Tibial artery (tissue), 4 donors: Measurements from ENCODE around the gene EDN2.

Experiments used
- DNase-seq, 2 donors: peaks; one replicate each; pipeline ENCODE4 v3.0.0-alpha.2; 2019
- H3K27ac ChIP-seq, 2 donors: fragments of 200-600 bp; sonication (generic) in 1 of 2; 1 replicate in 1 of 2; 2 replicates in 1 of 2; pipeline ENCODE4 v1.5.1; 2018 to 2019; ENCODE audit warnings: mild to moderate bottlenecking in 1 of 2
- H3K27me3 ChIP-seq, 2 donors: fragments of 200-600 bp; sonication (generic) in 1 of 2; one replicate each; pipeline versions ENCODE4 v1.5.1 to v1.6.0; 2016 to 2019
- H3K36me3 ChIP-seq, 3 donors: fragments of 200-600 bp; sonication (generic) in 2 of 3; one replicate each; pipeline ENCODE4 v1.5.1; 2016 to 2019; ENCODE audit warnings: mild to moderate bottlenecking in 2 of 3
- H3K4me1 ChIP-seq, 4 donors: fragments of 200-600 bp; sonication (generic) in 2 of 4; 1 replicate in 3 of 4; 2 replicates in 1 of 4; pipeline ENCODE4 v1.5.1; 2016 to 2019
- H3K4me3 ChIP-seq, 2 donors: fragments of 200-600 bp; sonication (generic) in 1 of 2; 1 replicate in 1 of 2; 2 replicates in 1 of 2; pipeline ENCODE4 v1.5.1; 2018 to 2019; ENCODE audit warnings: mild to moderate bottlenecking in 2 of 2
- H3K9me3 ChIP-seq, 3 donors: fragments of 200-600 bp; sonication (generic) in 1 of 3; one replicate each; pipeline ENCODE4 v1.5.1; 2016 to 2019
- intact Hi-C: fragments of 100-400 bp; cut with DNase I; formaldehyde crosslinking; loops from one replicate; pipeline ENCODE4 v1.15.0; 2023; ENCODE audit warnings: low total_unique reads
- TF ChIP-seq, protein P1 (sequence below), 2 experiments: fragments of 200-600 bp in 1 of 2; fragments of 450-650 bp in 1 of 2; IDR thresholded peaks; one replicate each; pipeline ENCODE4 v1.5.1; 2017 to 2019; ENCODE audit warnings: antibody characterized with exemption in 2 of 2, mild to moderate bottlenecking in 1 of 2, moderate library complexity in 1 of 2

Gene EDN2

DNA sequence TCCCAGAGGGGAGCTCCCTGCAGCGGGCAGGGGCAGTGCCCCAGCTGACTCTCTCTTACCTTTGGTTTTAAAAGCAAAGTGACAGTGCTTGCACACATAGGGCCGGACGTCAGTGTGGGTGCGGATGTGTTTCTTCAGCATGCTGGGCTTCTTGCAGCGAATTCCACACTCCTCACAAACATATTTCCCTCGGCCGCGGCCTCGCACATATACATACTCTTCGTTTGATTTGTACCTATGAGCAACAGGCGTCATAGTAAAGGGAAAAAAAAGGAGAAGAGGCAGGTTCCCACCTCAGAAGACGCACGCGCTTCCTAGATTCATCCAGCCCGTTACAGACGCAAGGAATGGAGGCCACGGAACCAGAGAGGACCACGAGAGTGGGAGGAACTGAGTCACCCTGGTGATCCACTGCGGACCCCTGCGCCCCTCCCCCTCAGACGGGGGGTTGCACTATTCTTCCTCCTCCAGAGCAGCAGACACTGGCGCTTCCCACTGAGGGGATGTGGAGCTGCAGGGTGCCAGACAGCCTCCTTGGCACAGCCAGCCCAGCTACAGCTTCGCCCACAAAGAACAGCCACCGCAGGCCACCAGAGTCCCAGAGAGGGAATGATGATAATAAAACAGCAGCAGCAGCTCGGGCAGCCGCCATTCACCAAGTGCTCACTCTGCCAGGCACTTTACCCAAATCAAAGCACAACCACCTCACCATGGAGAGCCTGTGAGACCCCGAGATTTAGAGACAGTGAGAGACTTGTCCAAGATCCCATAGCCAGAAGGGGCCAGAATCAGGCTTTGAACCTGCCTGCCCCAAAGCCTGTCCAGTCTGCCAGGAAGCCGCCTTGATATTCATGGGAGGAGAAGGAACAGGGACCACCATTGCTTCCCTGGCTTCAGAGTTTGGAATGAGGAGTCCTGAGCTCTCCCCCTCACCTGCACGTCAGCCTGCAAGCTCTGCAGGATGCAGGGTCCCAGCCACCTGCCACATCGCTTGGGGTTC lies 40.5 kb upstream of the EDN2 start:
- no peak for DNase-seq
- Histone ChIP-seq H3K4me1 (no peaks in the 10 kb centered on the region), H3K27ac (no peak overlapping the region), H3K36me3 (peaks cover 0 to 20% (median 0%) of the 10 kb centered on the region in 3 donors), H3K4me3 (no peak overlapping the region), H3K9me3 (no peaks in the 10 kb centered on the region), H3K27me3 (no peaks in the 10 kb centered on the region)
- intact Hi-C loops, result no loop called here
- TF ChIP-seq, protein P1, sequence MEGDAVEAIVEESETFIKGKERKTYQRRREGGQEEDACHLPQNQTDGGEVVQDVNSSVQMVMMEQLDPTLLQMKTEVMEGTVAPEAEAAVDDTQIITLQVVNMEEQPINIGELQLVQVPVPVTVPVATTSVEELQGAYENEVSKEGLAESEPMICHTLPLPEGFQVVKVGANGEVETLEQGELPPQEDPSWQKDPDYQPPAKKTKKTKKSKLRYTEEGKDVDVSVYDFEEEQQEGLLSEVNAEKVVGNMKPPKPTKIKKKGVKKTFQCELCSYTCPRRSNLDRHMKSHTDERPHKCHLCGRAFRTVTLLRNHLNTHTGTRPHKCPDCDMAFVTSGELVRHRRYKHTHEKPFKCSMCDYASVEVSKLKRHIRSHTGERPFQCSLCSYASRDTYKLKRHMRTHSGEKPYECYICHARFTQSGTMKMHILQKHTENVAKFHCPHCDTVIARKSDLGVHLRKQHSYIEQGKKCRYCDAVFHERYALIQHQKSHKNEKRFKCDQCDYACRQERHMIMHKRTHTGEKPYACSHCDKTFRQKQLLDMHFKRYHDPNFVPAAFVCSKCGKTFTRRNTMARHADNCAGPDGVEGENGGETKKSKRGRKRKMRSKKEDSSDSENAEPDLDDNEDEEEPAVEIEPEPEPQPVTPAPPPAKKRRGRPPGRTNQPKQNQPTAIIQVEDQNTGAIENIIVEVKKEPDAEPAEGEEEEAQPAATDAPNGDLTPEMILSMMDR (IDR thresholded peaks at IDR 0.05), result no peak

DNA sequence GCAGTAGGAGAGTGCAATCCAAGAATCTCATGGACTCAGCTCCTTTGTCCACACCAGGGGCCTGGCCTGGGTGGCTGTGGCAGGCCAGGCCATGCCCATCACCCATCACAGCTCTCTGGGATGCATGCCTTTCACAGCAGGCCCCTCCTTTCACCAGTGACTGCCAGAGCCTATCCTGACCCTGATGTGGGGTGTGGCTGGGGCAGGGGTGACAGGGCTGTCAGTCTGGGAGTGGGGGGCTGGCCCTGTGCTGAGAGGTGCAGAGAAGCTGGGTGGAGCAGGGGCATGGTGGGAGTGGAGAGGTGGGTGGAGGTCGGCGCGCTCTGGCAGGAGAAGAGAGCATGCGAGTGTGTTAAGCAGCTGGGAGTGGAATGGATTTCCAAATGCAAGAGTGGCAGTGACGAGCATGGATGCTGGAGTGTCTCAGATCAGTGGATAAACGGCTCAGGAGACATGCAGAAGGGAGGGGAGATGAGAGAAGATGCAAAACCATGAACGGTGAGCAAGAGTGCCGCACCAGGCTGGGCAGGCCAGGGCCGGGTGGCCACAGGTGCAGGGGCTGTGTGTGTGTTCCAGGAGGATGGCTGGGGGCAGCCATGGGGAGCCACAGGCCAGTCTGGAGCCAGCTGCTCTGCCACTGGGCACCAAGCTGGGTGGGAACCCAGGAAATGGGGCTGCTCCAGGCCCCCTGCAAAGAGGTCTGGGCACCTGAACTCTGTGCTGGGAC lies 39.6 kb upstream of the EDN2 start:
- Histone ChIP-seq H3K4me3 (no peak overlapping the region), H3K9me3 (no peaks in the 10 kb centered on the region), H3K4me1 (no peaks in the 10 kb centered on the region), H3K36me3 (peaks cover 0 to 20% (median 0%) of the 10 kb centered on the region in 3 donors), H3K27ac (no peak overlapping the region), H3K27me3 (no peaks in the 10 kb centered on the region)
- TF ChIP-seq, protein P1 (IDR thresholded peaks at IDR 0.05), result no peak
- intact Hi-C loops, result no loop called here
- DNase-seq, result no peak

DNA sequence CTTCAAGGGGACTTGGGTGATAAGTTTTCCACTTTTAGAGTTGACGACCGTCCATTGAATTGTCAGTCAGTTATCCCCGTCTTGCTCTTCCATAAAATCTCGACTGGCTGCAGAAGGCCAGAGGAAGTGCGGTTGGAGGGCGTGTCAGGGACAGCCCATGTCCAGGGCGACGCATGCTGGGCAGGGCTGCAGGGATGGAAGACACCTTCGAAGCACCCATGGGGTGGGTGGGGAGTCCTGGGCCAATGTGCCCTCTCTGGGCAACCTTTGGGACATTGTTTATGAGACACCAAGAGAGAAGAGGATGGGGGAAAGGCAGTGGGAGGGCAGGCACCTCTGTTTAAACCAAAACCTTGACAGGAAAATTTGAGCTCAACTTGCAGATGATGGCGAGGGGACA lies 38.6 kb upstream of the EDN2 start:
- Histone ChIP-seq H3K27ac (no peak overlapping the region), H3K4me1 (no peaks in the 10 kb centered on the region), H3K27me3 (no peaks in the 10 kb centered on the region), H3K9me3 (no peaks in the 10 kb centered on the region), H3K4me3 (no peak overlapping the region), H3K36me3 (peaks cover 0 to 20% (median 0%) of the 10 kb centered on the region in 3 donors)
- intact Hi-C loops, result no loop called here
- DNase-seq, result no peak
- TF ChIP-seq, protein P1 (IDR thresholded peaks at IDR 0.05), result no peak

DNA sequence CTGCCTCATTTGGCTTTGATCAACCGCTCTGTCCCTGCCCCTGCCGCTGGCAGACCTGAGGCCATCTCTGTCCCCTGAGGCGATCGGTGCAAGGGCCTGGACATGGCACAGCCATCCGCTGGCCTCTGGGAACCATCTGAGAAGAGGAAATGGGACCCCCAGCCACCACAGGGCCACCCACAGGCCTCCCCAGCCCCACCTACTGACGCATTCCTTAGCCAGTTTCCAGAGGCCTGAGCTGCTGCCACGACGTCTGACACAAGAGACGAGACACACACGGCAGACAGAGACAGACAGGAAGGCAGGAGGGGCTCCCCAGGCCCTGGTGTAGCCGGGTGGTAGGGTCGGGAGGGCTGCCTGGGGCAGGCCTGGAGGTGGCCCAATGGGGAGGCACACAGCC lies 37.3 kb upstream of the EDN2 start:
- TF ChIP-seq, protein P1 (IDR thresholded peaks at IDR 0.05), result no peak

DNA sequence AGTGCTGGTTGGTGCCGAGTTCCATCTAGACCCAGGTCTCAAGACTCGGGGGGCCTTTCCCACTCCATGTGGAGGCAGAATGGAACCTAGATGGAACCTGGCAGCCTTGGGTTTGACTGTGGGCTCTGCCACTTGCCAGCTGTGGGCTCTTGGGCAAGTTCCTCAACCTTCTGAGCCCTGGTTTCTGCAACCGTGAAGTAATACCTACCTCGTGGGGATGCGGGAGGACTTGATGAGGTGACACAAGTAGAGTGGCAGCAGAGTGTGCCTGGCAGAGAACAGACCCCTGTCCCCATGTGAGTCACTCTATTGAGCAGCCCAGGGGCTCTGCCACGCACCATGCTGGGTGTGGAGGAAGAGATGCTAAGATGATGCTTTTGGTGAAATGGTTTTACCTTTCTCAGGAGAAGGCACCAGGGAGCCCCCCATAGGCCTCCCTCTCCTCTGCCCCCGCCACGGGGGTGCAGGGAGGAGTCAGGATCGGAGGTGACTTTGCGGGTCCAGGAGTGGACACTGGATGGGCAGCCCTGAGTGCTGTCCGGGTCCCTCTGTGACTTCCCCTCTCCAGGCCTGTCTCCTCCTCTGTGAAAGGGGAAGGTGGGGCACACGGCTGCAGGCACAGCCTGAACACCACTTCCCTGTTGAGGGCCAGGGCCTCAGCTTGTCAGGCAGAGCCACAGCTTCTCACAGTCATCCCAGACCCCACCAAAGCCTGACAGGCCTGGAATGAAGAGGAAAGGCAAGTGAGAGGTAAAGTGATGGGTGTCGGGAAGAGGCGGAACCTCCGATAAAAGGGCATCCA lies 36.7 kb upstream of the EDN2 start:
- H3K4me1 ChIP-seq, result peaks cover 6 to 10% (median 8%) of the 10 kb centered on the region in 4 donors

More for the DNA sequence above, 37.3 kb upstream of the EDN2 start:
- H3K36me3 ChIP-seq, result peaks cover 0 to 20% (median 0%) of the 10 kb centered on the region in 3 donors
- no peak overlapping the region for H3K27ac ChIP-seq
- no peak for DNase-seq
- intact Hi-C loops, result no loop called here
- no peaks in the 10 kb centered on the region for H3K9me3 ChIP-seq
- H3K4me3 ChIP-seq, result no peak overlapping the region
- no peaks in the 10 kb centered on the region for H3K27me3 ChIP-seq
- peaks cover 1 to 5% (median 3%) of the 10 kb centered on the region in 4 donors for H3K4me1 ChIP-seq

More for the DNA sequence above, 36.7 kb upstream of the EDN2 start:
- Histone ChIP-seq H3K27ac (no peak overlapping the region), H3K27me3 (no peaks in the 10 kb centered on the region), H3K9me3 (no peaks in the 10 kb centered on the region), H3K36me3 (peaks cover 0 to 20% (median 0%) of the 10 kb centered on the region in 3 donors), H3K4me3 (no peak overlapping the region)
- intact Hi-C loops, result no loop called here
- TF ChIP-seq, protein P1 (IDR thresholded peaks at IDR 0.05), result no peak
- no peak for DNase-seq
